ENCODE measurements around the gene ITSN1. TPM values are rescaled to one million over a fixed set of nuclear protein-coding genes. Genes with fewer than 3 reads are reported as not detected.

Gene ITSN1
- total and polyA plus RNA-seq, 2 donors = 7.2 to 7.4 TPM

- Histone ChIP-seq H3K36me3 (ENCODE audit: control insufficient read depth in 2 of 2, insufficient read depth in 2 of 2, low read length in 1 of 2) (peaks cover 0 to 3% of the 10 kb centered on the region in 2 donors), H3K9me3 (ENCODE audit: control insufficient read depth in 2 of 2, insufficient read depth in 1 of 2, low read length in 1 of 2) (no peaks in the 10 kb centered on the region), H3K27me3 (ENCODE audit: control insufficient read depth in 2 of 2, insufficient read depth in 1 of 2, low read length in 1 of 2) (no peaks in the 10 kb centered on the region), H3K4me3 (ENCODE audit: low read length in 2 of 2) (no peak overlapping the region), H3K27ac (ENCODE audit: low read depth in 1 of 2, low read length in 1 of 2) (no peak overlapping the region), H3K4me1 (ENCODE audit: control insufficient read depth in 2 of 2, insufficient read depth in 2 of 2, low read length in 2 of 2) (no peaks in the 10 kb centered on the region)
- 95% methylated on average over 9 of the region's 9 CpGs for WGBS
- DNase-seq (ENCODE audit: low read depth in 6 of 9, low spot score in 9 of 9) = no peak
These were observed 118.5 kb downstream of the ITSN1 start for GRCh38 chr21:33760641-33761440.

GRCh38 chr21:33761441-33762036 lies 119.2 kb downstream of the ITSN1 start:
- peak in 1 of 9 donors; percentile 4 for DNase-seq (ENCODE audit: low read depth in 6 of 9, low spot score in 9 of 9)
- no peaks in the 10 kb centered on the region for H3K9me3 ChIP-seq (ENCODE audit: control insufficient read depth in 2 of 2, insufficient read depth in 1 of 2, low read length in 1 of 2)
- H3K36me3 ChIP-seq (ENCODE audit: control insufficient read depth in 2 of 2, insufficient read depth in 2 of 2, low read length in 1 of 2) = peaks cover 0 to 3% of the 10 kb centered on the region in 2 donors
- no peaks in the 10 kb centered on the region for H3K4me1 ChIP-seq (ENCODE audit: control insufficient read depth in 2 of 2, insufficient read depth in 2 of 2, low read length in 2 of 2)
- WGBS = 75% methylated on average over 6 of the region's 6 CpGs
- H3K27ac ChIP-seq (ENCODE audit: low read depth in 1 of 2, low read length in 1 of 2) = no peak overlapping the region
- H3K4me3 ChIP-seq (ENCODE audit: low read length in 2 of 2) = no peak overlapping the region
- H3K27me3 ChIP-seq (ENCODE audit: control insufficient read depth in 2 of 2, insufficient read depth in 1 of 2, low read length in 1 of 2) = no peaks in the 10 kb centered on the region

GRCh38 chr21:33762803-33763581 lies 120.7 kb downstream of the ITSN1 start:
- H3K9me3 ChIP-seq (ENCODE audit: control insufficient read depth in 2 of 2, insufficient read depth in 1 of 2, low read length in 1 of 2) = no peaks in the 10 kb centered on the region
- no peak overlapping the region for H3K4me3 ChIP-seq (ENCODE audit: low read length in 2 of 2)
- H3K36me3 ChIP-seq (ENCODE audit: control insufficient read depth in 2 of 2, insufficient read depth in 2 of 2, low read length in 1 of 2) = peaks cover 0 to 3% of the 10 kb centered on the region in 2 donors
- H3K27me3 ChIP-seq (ENCODE audit: control insufficient read depth in 2 of 2, insufficient read depth in 1 of 2, low read length in 1 of 2) = no peaks in the 10 kb centered on the region
- WGBS = 97% methylated on average over 9 of the region's 9 CpGs
- no peak overlapping the region for H3K27ac ChIP-seq (ENCODE audit: low read depth in 1 of 2, low read length in 1 of 2)
- DNase-seq (ENCODE audit: low read depth in 6 of 9, low spot score in 9 of 9) = no peak
- H3K4me1 ChIP-seq (ENCODE audit: control insufficient read depth in 2 of 2, insufficient read depth in 2 of 2, low read length in 2 of 2) = no peaks in the 10 kb centered on the region

- WGBS = 98% methylated on average over 3 of the region's 3 CpGs
- H3K27me3 ChIP-seq (ENCODE audit: control insufficient read depth in 2 of 2, insufficient read depth in 1 of 2, low read length in 1 of 2) = no peaks in the 10 kb centered on the region
- no peak for DNase-seq (ENCODE audit: low read depth in 6 of 9, low spot score in 9 of 9)
- H3K4me1 ChIP-seq (ENCODE audit: control insufficient read depth in 2 of 2, insufficient read depth in 2 of 2, low read length in 2 of 2) = no peaks in the 10 kb centered on the region
- no peaks in the 10 kb centered on the region for H3K9me3 ChIP-seq (ENCODE audit: control insufficient read depth in 2 of 2, insufficient read depth in 1 of 2, low read length in 1 of 2)
- no peak overlapping the region for H3K27ac ChIP-seq (ENCODE audit: low read depth in 1 of 2, low read length in 1 of 2)
- H3K36me3 ChIP-seq (ENCODE audit: control insufficient read depth in 2 of 2, insufficient read depth in 2 of 2, low read length in 1 of 2) = peaks cover 0 to 3% of the 10 kb centered on the region in 2 donors
- H3K4me3 ChIP-seq (ENCODE audit: low read length in 2 of 2) = no peak overlapping the region
These were observed 121.2 kb downstream of the ITSN1 start for GRCh38 chr21:33763582-33763899.

- H3K36me3 ChIP-seq (ENCODE audit: control insufficient read depth in 2 of 2, insufficient read depth in 2 of 2, low read length in 1 of 2) = peaks cover 3 to 7% of the 10 kb centered on the region in 2 donors
- no peak overlapping the region for H3K4me3 ChIP-seq (ENCODE audit: low read length in 2 of 2)
- H3K4me1 ChIP-seq (ENCODE audit: control insufficient read depth in 2 of 2, insufficient read depth in 2 of 2, low read length in 2 of 2) = no peaks in the 10 kb centered on the region
- WGBS = 100% methylated on average over 1 of the region's 1 CpG
- no peaks in the 10 kb centered on the region for H3K9me3 ChIP-seq (ENCODE audit: control insufficient read depth in 2 of 2, insufficient read depth in 1 of 2, low read length in 1 of 2)
- H3K27me3 ChIP-seq (ENCODE audit: control insufficient read depth in 2 of 2, insufficient read depth in 1 of 2, low read length in 1 of 2) = no peaks in the 10 kb centered on the region
- no peak overlapping the region for H3K27ac ChIP-seq (ENCODE audit: low read depth in 1 of 2, low read length in 1 of 2)
- DNase-seq (ENCODE audit: low read depth in 6 of 9, low spot score in 9 of 9) = no peak
These were observed 124.9 kb downstream of the ITSN1 start for GRCh38 chr21:33767236-33767635.

- Histone ChIP-seq H3K4me1 (ENCODE audit: control insufficient read depth in 2 of 2, insufficient read depth in 2 of 2, low read length in 2 of 2) (no peaks in the 10 kb centered on the region), H3K27me3 (ENCODE audit: control insufficient read depth in 2 of 2, insufficient read depth in 1 of 2, low read length in 1 of 2) (no peaks in the 10 kb centered on the region), H3K27ac (ENCODE audit: low read depth in 1 of 2, low read length in 1 of 2) (no peak overlapping the region), H3K36me3 (ENCODE audit: control insufficient read depth in 2 of 2, insufficient read depth in 2 of 2, low read length in 1 of 2) (peaks cover 3 to 7% of the 10 kb centered on the region in 2 donors), H3K9me3 (ENCODE audit: control insufficient read depth in 2 of 2, insufficient read depth in 1 of 2, low read length in 1 of 2) (no peaks in the 10 kb centered on the region), H3K4me3 (ENCODE audit: low read length in 2 of 2) (no peak overlapping the region)
- DNase-seq (ENCODE audit: low read depth in 6 of 9, low spot score in 9 of 9) = no peak
- WGBS = over 99% methylated on average over 2 of the region's 2 CpGs
These were observed 125.7 kb downstream of the ITSN1 start for GRCh38 chr21:33767960-33768359.

GRCh38 chr21:33769057-33769456 lies 126.8 kb downstream of the ITSN1 start:
- Histone ChIP-seq H3K9me3 (ENCODE audit: control insufficient read depth in 2 of 2, insufficient read depth in 1 of 2, low read length in 1 of 2) (no peaks in the 10 kb centered on the region), H3K4me1 (ENCODE audit: control insufficient read depth in 2 of 2, insufficient read depth in 2 of 2, low read length in 2 of 2) (no peaks in the 10 kb centered on the region), H3K27me3 (ENCODE audit: control insufficient read depth in 2 of 2, insufficient read depth in 1 of 2, low read length in 1 of 2) (no peaks in the 10 kb centered on the region), H3K36me3 (ENCODE audit: control insufficient read depth in 2 of 2, insufficient read depth in 2 of 2, low read length in 1 of 2) (peaks cover 0 to 7% of the 10 kb centered on the region in 2 donors), H3K27ac (ENCODE audit: low read depth in 1 of 2, low read length in 1 of 2) (no peak overlapping the region), H3K4me3 (ENCODE audit: low read length in 2 of 2) (no peak overlapping the region)
- DNase-seq (ENCODE audit: low read depth in 6 of 9, low spot score in 9 of 9) = no peak
- 96% methylated on average over 1 of the region's 1 CpG for WGBS

GRCh38 chr21:33770542-33770941 lies 128.2 kb downstream of the ITSN1 start:
- no peaks in the 10 kb centered on the region for H3K27me3 ChIP-seq (ENCODE audit: control insufficient read depth in 2 of 2, insufficient read depth in 1 of 2, low read length in 1 of 2)
- peaks cover 0 to 7% of the 10 kb centered on the region in 2 donors for H3K36me3 ChIP-seq (ENCODE audit: control insufficient read depth in 2 of 2, insufficient read depth in 2 of 2, low read length in 1 of 2)
- 98% methylated on average over 3 of the region's 3 CpGs for WGBS
- no peaks in the 10 kb centered on the region for H3K9me3 ChIP-seq (ENCODE audit: control insufficient read depth in 2 of 2, insufficient read depth in 1 of 2, low read length in 1 of 2)
- no peaks in the 10 kb centered on the region for H3K4me1 ChIP-seq (ENCODE audit: control insufficient read depth in 2 of 2, insufficient read depth in 2 of 2, low read length in 2 of 2)
- H3K4me3 ChIP-seq (ENCODE audit: low read length in 2 of 2) = no peak overlapping the region
- DNase-seq (ENCODE audit: low read depth in 6 of 9, low spot score in 9 of 9) = no peak
- no peak overlapping the region for H3K27ac ChIP-seq (ENCODE audit: low read depth in 1 of 2, low read length in 1 of 2)

GRCh38 chr21:33771976-33772375 lies 129.7 kb downstream of the ITSN1 start:
- no peak for DNase-seq (ENCODE audit: low read depth in 6 of 9, low spot score in 9 of 9)
- Histone ChIP-seq H3K27ac (ENCODE audit: low read depth in 1 of 2, low read length in 1 of 2) (no peak overlapping the region), H3K27me3 (ENCODE audit: control insufficient read depth in 2 of 2, insufficient read depth in 1 of 2, low read length in 1 of 2) (no peaks in the 10 kb centered on the region), H3K36me3 (ENCODE audit: control insufficient read depth in 2 of 2, insufficient read depth in 2 of 2, low read length in 1 of 2) (peaks cover 0 to 7% of the 10 kb centered on the region in 2 donors), H3K4me3 (ENCODE audit: low read length in 2 of 2) (no peak overlapping the region), H3K9me3 (ENCODE audit: control insufficient read depth in 2 of 2, insufficient read depth in 1 of 2, low read length in 1 of 2) (no peaks in the 10 kb centered on the region), H3K4me1 (ENCODE audit: control insufficient read depth in 2 of 2, insufficient read depth in 2 of 2, low read length in 2 of 2) (no peaks in the 10 kb centered on the region)
- WGBS = 98% methylated on average over 18 of the region's 18 CpGs
